Panc1 (cell line): ENCODE measurements around the gene ENTPD7.

Source experiments
- POLR2AphosphoS5 ChIP-seq: IDR thresholded peaks from 2 replicates; pipeline ENCODE4 v1.6.1; 2012; ENCODE audit warnings: mild to moderate bottlenecking, low read depth, low read length, moderate library complexity
- SIN3A ChIP-seq: IDR thresholded peaks from 2 replicates; pipeline ENCODE4 v1.6.1; 2012; ENCODE audit warnings: low read depth, mild to moderate bottlenecking, low read length, moderate library complexity, borderline replicate concordance; ENCODE audit not compliant: insufficient read depth
- TF ChIP-seq, protein P1 (sequence below): fragments of 450-650 bp; IDR thresholded peaks from 2 replicates; pipeline ENCODE4 v1.5.1; 2017; ENCODE audit warnings: mild to moderate bottlenecking

DNA sequence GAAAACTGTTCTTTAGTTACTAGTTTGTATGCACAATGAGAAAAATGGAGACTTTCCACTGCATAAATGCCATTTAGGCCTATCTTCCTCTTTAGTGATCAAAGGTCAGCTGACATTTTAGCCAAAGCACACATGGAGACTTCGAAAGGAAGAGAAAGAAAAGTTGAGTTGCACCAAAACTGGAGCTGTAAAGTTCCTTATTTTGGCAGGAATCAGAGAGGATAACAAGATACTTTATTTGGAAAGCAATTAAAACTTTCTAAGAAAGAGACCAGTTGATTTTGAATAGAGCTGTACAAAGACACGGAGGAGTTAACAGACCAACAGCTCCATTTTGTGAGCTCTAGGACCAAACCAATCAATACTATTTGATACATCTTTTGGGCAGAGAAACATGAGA lies 14.2 kb downstream of the ENTPD7 start:
- TF ChIP-seq, protein P1, sequence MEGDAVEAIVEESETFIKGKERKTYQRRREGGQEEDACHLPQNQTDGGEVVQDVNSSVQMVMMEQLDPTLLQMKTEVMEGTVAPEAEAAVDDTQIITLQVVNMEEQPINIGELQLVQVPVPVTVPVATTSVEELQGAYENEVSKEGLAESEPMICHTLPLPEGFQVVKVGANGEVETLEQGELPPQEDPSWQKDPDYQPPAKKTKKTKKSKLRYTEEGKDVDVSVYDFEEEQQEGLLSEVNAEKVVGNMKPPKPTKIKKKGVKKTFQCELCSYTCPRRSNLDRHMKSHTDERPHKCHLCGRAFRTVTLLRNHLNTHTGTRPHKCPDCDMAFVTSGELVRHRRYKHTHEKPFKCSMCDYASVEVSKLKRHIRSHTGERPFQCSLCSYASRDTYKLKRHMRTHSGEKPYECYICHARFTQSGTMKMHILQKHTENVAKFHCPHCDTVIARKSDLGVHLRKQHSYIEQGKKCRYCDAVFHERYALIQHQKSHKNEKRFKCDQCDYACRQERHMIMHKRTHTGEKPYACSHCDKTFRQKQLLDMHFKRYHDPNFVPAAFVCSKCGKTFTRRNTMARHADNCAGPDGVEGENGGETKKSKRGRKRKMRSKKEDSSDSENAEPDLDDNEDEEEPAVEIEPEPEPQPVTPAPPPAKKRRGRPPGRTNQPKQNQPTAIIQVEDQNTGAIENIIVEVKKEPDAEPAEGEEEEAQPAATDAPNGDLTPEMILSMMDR: no peak
- no peak for TF ChIP-seq SIN3A
- TF ChIP-seq POLR2AphosphoS5: no peak
